ENCODE results near the gene CCDC169.

The CCDC169 gene

GRCh38 chr13:36344886-36345437 is 47.3 kb upstream of the CCDC169 start:
- POLR2A ChIA-PET = interaction anchor here (1.0 to 1.1 kb wide), 2 partner anchors 14 to 47 kb away, joined by 3 to 4 read pairs; partner anchors contain the start of gene CCDC169
- Histone ChIP-seq H3K4me3 (ENCODE audit: low read depth, low read length) (peak overlapping the region; percentile 75), H3K9me3 (ENCODE audit: control insufficient read depth, insufficient read depth, low read depth, low read length) (no peaks in the 10 kb centered on the region), H3K27ac (ENCODE audit: extremely low read depth, low read depth, low read length) (peak overlapping the region; percentile 96), H3K36me3 (ENCODE audit: control insufficient read depth in 2 of 2, insufficient read depth in 1 of 2, low read length in 2 of 2) (no peaks in the 10 kb centered on the region), H3K4me1 (ENCODE audit: control insufficient read depth, insufficient read depth, low read length) (no peaks in the 10 kb centered on the region)
- CTCF ChIA-PET = interaction anchor here (1.6 kb wide), 1 partner anchor 62 kb away, joined by 5 read pairs; no protein-coding TSS in a partner anchor
- no peak for TF ChIP-seq ZBTB10 (tag by site-specific recombination; IDR thresholded peaks at IDR 0.05)
- TF ChIP-seq ZNF626 (tag by site-specific recombination; IDR thresholded peaks at IDR 0.05) = no peak
- TF ChIP-seq ZNF664 (tag by site-specific recombination; IDR thresholded peaks at IDR 0.05) = peak; percentile 99
- TF ChIP-seq ZNF768 (tag by site-specific recombination; IDR thresholded peaks at IDR 0.05) = no peak
- 0 out of 2 replicates have a peak, but pooled peaks have one; percentile 42 for TF ChIP-seq SCRT2 (tag by site-specific recombination; IDR thresholded peaks at IDR 0.05)
- TF ChIP-seq ZNF114 (tag by site-specific recombination; IDR thresholded peaks at IDR 0.05) = no peak
- peak; percentile 91 for TF ChIP-seq ZNF341 (tag by site-specific recombination; IDR thresholded peaks at IDR 0.05; ENCODE audit: low read depth)
- no peak for TF ChIP-seq ZEB2 (tag by site-specific recombination; IDR thresholded peaks at IDR 0.05)
- TF ChIP-seq TCF7L2 (IDR thresholded peaks at IDR 0.05; ENCODE audit: borderline replicate concordance, low read depth, low read length) = no peak
- no peak for TF ChIP-seq SETDB1 (IDR thresholded peaks at IDR 0.05; ENCODE audit: insufficient read length, low read length)
- TF ChIP-seq ZNF571 (tag by site-specific recombination; IDR thresholded peaks at IDR 0.05) = no peak
- no peak for TF ChIP-seq ZBTB7A (tag by site-specific recombination; IDR thresholded peaks at IDR 0.05; ENCODE audit: low read depth)
- no peak for TF ChIP-seq ELK4 (IDR thresholded peaks at IDR 0.05; ENCODE audit: borderline replicate concordance, low read depth, low read length)
- no peak for TF ChIP-seq ZNF473 (tag by site-specific recombination; IDR thresholded peaks at IDR 0.05)
- no peak for TF ChIP-seq PATZ1 (tag by site-specific recombination; IDR thresholded peaks at IDR 0.05)
- TF ChIP-seq ZFP69B (tag by site-specific recombination; IDR thresholded peaks at IDR 0.05) = no peak
- no peak for TF ChIP-seq REST (tag by site-specific recombination; IDR thresholded peaks at IDR 0.05)
